ENCODE data around the gene MYO19. TPM values are rescaled to one million over a fixed set of nuclear protein-coding genes. Genes with fewer than 3 reads are reported as not detected.

Gene MYO19
- total RNA-seq, 6 experiments from 2014 or later: 20.6 to 40.5 (median 28.9) TPM

GRCh38 chr17:36545077-36545464, 10.4 kb upstream of the MYO19 start:
- DNase-seq (peak in 2 of 3 donors; percentile 85 to 95), ATAC-seq (peak in 3 of 4 donors; percentile 61 to 71 (median 61))
- H3K27me3 ChIP-seq: no peaks in the 10 kb centered on the region
- TF ChIP-seq POLR2A (IDR thresholded peaks at IDR 0.05) (no peak), CTCF (IDR thresholded peaks at IDR 0.05) (no peak)
- no peaks in the 10 kb centered on the region for H3K9me3 ChIP-seq
- peak overlapping the region; percentile 92 to 98 (median 94) for H3K4me3 ChIP-seq
- 0% methylated on average over 2 of the region's 38 CpGs for WGBS (ENCODE audit: insufficient coverage, low coverage, low lambda C conversion rate, missing lambda C conversion rate)
- intact Hi-C loops (cut with DNase I): loop anchor here in 1 of 2 donors (10.0 kb wide), 1 partner anchor 50 kb away; the partner anchor contains the start of gene DHRS11
- peaks cover 0 to 40% (median 11%) of the 10 kb centered on the region in 4 donors for H3K4me1 ChIP-seq
- H3K36me3 ChIP-seq: no peaks in the 10 kb centered on the region
- H3K27ac ChIP-seq: peak overlapping the region; percentile 92 to 98 (median 98)

- under 1% methylated on average over 27 of the region's 71 CpGs for WGBS (ENCODE audit: insufficient coverage, low coverage, low lambda C conversion rate, missing lambda C conversion rate)
- peak; percentile 94 to 96 (median 96) for DNase-seq
- Histone ChIP-seq H3K36me3 (no peaks in the 10 kb centered on the region), H3K4me3 (peak within 1 kb of the TSS; percentile 92 to 98 (median 94)), H3K27ac (peak within 1 kb of the TSS; percentile 92 to 98 (median 98)), H3K27me3 (no peaks in the 10 kb centered on the region), H3K9me3 (no peaks in the 10 kb centered on the region), H3K4me1 (peaks cover 0 to 38% (median 11%) of the 10 kb centered on the region in 4 donors)
- peak; percentile 81 to 83 (median 82) for ATAC-seq
- TF ChIP-seq CTCF (IDR thresholded peaks at IDR 0.05): no peak
- TF ChIP-seq POLR2A (IDR thresholded peaks at IDR 0.05): peak; percentile 85
- intact Hi-C loops (cut with DNase I): loop anchor here in 1 of 2 donors (10.0 kb wide), 1 partner anchor 50 kb away; the partner anchor contains the start of gene DHRS11
Observed at GRCh38 chr17:36544307-36545076, 9.8 kb upstream of the MYO19 start, which contains the start of gene GGNBP2. Gene GGNBP2 (plus strand): TSS chr17:36544919. CDS start chr17:36545725, 806 bp downstream.

- Histone ChIP-seq H3K4me1 (peaks cover 0 to 34% (median 11%) of the 10 kb centered on the region in 4 donors), H3K9me3 (no peaks in the 10 kb centered on the region), H3K27me3 (no peaks in the 10 kb centered on the region), H3K36me3 (no peaks in the 10 kb centered on the region), H3K27ac (peak overlapping the region; percentile 92 to 98 (median 98)), H3K4me3 (peak overlapping the region; percentile 92 to 98 (median 94))
- TF ChIP-seq CTCF (IDR thresholded peaks at IDR 0.05) (no peak), POLR2A (IDR thresholded peaks at IDR 0.05) (no peak)
- intact Hi-C loops (cut with DNase I): loop anchor here in 1 of 2 donors (10.0 kb wide), 1 partner anchor 51 kb away; the partner anchor contains the start of gene DHRS11
- ATAC-seq: peak in 3 of 4 donors; percentile 1 to 4 (median 4)
- DNase-seq: peak; percentile 41 to 61 (median 57)
- WGBS (ENCODE audit: insufficient coverage, low coverage, low lambda C conversion rate, missing lambda C conversion rate): 0% methylated on average over 9 of the region's 10 CpGs
Observed at GRCh38 chr17:36544044-36544306, 9.3 kb upstream of the MYO19 start.

GRCh38 chr17:36542755-36543154, 8.1 kb upstream of the MYO19 start:
- Histone ChIP-seq H3K4me1 (peaks cover 0 to 22% (median 10%) of the 10 kb centered on the region in 4 donors), H3K36me3 (no peaks in the 10 kb centered on the region), H3K9me3 (no peaks in the 10 kb centered on the region), H3K27me3 (no peaks in the 10 kb centered on the region), H3K4me3 (no peak overlapping the region), H3K27ac (no peak overlapping the region)
- DNase-seq (no peak), ATAC-seq (no peak)
- no peak for TF ChIP-seq POLR2A (IDR thresholded peaks at IDR 0.05)
- TF ChIP-seq CTCF (IDR thresholded peaks at IDR 0.05): no peak
- 93% methylated on average over 14 of the region's 15 CpGs for WGBS (ENCODE audit: insufficient coverage, low coverage, low lambda C conversion rate, missing lambda C conversion rate)
- intact Hi-C loops (cut with DNase I): loop anchor here in 1 of 2 donors (10.0 kb wide), 1 partner anchor 52 kb away; the partner anchor contains the start of gene DHRS11

Measured in right lobe of liver (tissue), 6 donors.